HEK293T (cell line): ENCODE measurements around the gene SCN4A.

Source experiments
- ARNT ChIP-seq: fragments of 450-650 bp; IDR thresholded peaks from 2 replicates; pipeline ENCODE4 v1.6.1; 2017; ENCODE audit warnings: mild to moderate bottlenecking
- BHLHE40 ChIP-seq: fragments of 450-650 bp; IDR thresholded peaks from 2 replicates; pipeline ENCODE4 v1.6.1; 2016; ENCODE audit warnings: mild to moderate bottlenecking, moderate library complexity, borderline replicate concordance
- ELF4 ChIP-seq: fragments of 450-650 bp; IDR thresholded peaks from 2 replicates; pipeline ENCODE4 v1.6.1; 2017; ENCODE audit warnings: antibody characterized with exemption
- FOXA1 ChIP-seq: fragments of 450-650 bp; IDR thresholded peaks from 2 replicates; pipeline ENCODE4 v1.6.1; 2016; ENCODE audit warnings: mild to moderate bottlenecking
- FOXK2 ChIP-seq: fragments of 450-650 bp; IDR thresholded peaks from 2 replicates; pipeline ENCODE4 v1.6.1; 2016; ENCODE audit warnings: mild to moderate bottlenecking
- FOXM1 ChIP-seq: fragments of 450-650 bp; IDR thresholded peaks from 2 replicates; pipeline ENCODE4 v1.6.1; 2017; ENCODE audit warnings: mild to moderate bottlenecking, borderline replicate concordance
- HDGF ChIP-seq: fragments of 450-650 bp; IDR thresholded peaks from 2 replicates; pipeline ENCODE4 v1.6.1; 2017; ENCODE audit warnings: antibody characterized with exemption, borderline replicate concordance
- L3MBTL2 ChIP-seq: fragments of 450-650 bp; conservative IDR thresholded peaks from 2 replicates; pipeline ENCODE4 v1.6.1; 2016; ENCODE audit warnings: mild to moderate bottlenecking
- NFRKB ChIP-seq: fragments of 450-650 bp; IDR thresholded peaks from 2 replicates; pipeline ENCODE4 v1.6.1; 2016; ENCODE audit warnings: mild to moderate bottlenecking, moderate library complexity
- SUZ12 ChIP-seq: fragments of 450-650 bp; IDR thresholded peaks from 2 replicates; pipeline ENCODE4 v1.6.1; 2016; ENCODE audit warnings: mild to moderate bottlenecking
- TARDBP ChIP-seq: fragments of 450-650 bp; IDR thresholded peaks from 2 replicates; pipeline ENCODE4 v1.6.1; 2016
- TF ChIP-seq, protein P1 (sequence below): fragments of 450-650 bp; IDR thresholded peaks from 2 replicates; pipeline ENCODE4 v1.6.1; 2016

DNA sequence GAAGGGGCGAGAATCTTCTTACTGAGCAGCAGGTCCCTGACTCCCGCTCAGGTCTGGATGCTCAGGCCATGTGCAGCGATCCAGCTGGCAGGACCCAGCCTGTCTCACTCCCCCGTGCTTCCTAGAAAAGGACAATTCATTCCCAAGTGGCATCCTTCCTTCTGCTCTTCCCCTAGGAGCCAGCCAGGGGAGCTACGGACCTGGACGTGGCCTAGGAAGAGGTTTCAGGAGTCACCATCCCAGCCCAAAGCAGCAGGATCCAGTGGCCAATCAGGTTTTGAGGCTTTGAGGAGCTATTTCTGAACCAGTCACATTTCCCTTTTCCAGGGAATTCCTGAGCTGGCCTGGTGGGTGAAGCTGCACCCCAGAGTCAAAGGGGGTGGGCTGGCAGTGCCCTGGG lies 32.8 kb downstream of the SCN4A start:
- TF ChIP-seq ARNT = no peak
- TF ChIP-seq HDGF = no peak
- no peak for TF ChIP-seq BHLHE40
- TF ChIP-seq TARDBP = no peak
- TF ChIP-seq SUZ12 = no peak
- no peak for TF ChIP-seq FOXK2
- no peak for TF ChIP-seq FOXA1
- TF ChIP-seq, protein P1, sequence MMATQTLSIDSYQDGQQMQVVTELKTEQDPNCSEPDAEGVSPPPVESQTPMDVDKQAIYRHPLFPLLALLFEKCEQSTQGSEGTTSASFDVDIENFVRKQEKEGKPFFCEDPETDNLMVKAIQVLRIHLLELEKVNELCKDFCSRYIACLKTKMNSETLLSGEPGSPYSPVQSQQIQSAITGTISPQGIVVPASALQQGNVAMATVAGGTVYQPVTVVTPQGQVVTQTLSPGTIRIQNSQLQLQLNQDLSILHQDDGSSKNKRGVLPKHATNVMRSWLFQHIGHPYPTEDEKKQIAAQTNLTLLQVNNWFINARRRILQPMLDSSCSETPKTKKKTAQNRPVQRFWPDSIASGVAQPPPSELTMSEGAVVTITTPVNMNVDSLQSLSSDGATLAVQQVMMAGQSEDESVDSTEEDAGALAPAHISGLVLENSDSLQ = no peak
- TF ChIP-seq NFRKB = no peak
- no peak for TF ChIP-seq FOXM1
- no peak for TF ChIP-seq L3MBTL2
- TF ChIP-seq ELF4 = no peak
